ENCODE measurements around the gene CCNL2. TPM values are rescaled to one million over a fixed set of nuclear protein-coding genes. Genes with fewer than 3 reads are reported as not detected.
A peak's percentile ranks its signal among the peaks of the same experiment; 100 is the strongest.

Gene CCNL2
- total and polyA plus RNA-seq, 2 experiments from 2014 or later: 115 to 146 TPM

DNA sequence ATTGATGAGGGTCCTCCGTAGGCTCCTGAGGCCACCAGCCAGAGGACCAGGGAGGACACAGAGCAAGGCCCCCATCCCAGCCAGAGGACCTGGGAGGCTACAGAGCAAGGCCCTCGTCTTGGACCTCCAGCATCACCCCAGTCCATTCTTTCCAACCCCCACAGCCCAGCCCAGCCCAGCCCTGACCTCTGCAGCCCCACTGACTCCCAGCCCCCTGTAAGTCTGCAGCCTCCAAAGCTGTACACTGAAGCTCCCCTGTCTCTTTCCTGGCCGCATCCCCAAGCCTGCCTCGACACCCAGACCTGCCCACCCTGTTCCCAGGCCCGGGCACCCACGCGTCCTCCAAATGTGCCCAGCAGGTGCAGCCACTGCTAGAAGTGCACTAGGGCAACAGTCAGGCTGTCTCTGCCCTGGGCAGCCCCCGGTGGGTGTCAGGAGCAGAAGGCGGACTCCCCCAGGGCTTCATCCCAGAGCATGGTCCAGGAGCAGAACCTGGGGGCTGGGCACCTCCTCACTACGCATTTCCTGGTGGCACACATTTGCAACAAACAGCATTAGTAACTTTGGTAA, 52.0 kb downstream of the CCNL2 start:
- Histone ChIP-seq H4K20me1 (replicated peaks; ENCODE audit: insufficient read depth) (peaks cover 3% of the 10 kb centered on the region), H3K4me3 (no peak overlapping the region), H2AFZ (no peak overlapping the region), H3K4me2 (peak overlapping the region; percentile 84), H3K4me1 (ENCODE audit: insufficient read depth) (peaks cover 10% of the 10 kb centered on the region; the same call in 1 of the 2 replicates), H3K27ac (ENCODE audit: low read depth) (no peak overlapping the region), H3K9me2 (ENCODE audit: insufficient read depth) (no peaks in the 10 kb centered on the region), H3K36me3 (ENCODE audit: insufficient read depth) (no peaks in the 10 kb centered on the region), H3K27me3 (ENCODE audit: insufficient read depth) (no peaks in the 10 kb centered on the region), H3K79me2 (replicated peaks; ENCODE audit: insufficient read depth) (peaks cover 14% of the 10 kb centered on the region), H3F3A (replicated peaks; ENCODE audit: low read depth) (peaks cover 10% of the 10 kb centered on the region)
- no peaks in the 10 kb centered on the region for H3K9me3 Mint-ChIP-seq
- TF ChIP-seq, protein P1, sequence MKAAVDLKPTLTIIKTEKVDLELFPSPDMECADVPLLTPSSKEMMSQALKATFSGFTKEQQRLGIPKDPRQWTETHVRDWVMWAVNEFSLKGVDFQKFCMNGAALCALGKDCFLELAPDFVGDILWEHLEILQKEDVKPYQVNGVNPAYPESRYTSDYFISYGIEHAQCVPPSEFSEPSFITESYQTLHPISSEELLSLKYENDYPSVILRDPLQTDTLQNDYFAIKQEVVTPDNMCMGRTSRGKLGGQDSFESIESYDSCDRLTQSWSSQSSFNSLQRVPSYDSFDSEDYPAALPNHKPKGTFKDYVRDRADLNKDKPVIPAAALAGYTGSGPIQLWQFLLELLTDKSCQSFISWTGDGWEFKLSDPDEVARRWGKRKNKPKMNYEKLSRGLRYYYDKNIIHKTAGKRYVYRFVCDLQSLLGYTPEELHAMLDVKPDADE (IDR thresholded peaks at IDR 0.05): no peak
- TF ChIP-seq STAT1 (IDR thresholded peaks at IDR 0.05; ENCODE audit: unreplicated experiment) (no peak), ZNF114 (CRISPR knock-in tag; IDR thresholded peaks at IDR 0.05) (no peak), NANOG (IDR thresholded peaks at IDR 0.05; ENCODE audit: borderline replicate concordance) (no peak)
- H3K27ac Mint-ChIP-seq: no peak overlapping the region
- peaks cover 6% of the 10 kb centered on the region for H3K27me3 Mint-ChIP-seq (ENCODE audit: insufficient read depth, low read depth, poor library complexity)
- ATAC-seq: no peak
- H3K36me3 Mint-ChIP-seq (ENCODE audit: low read depth): no peaks in the 10 kb centered on the region; the same call in 2 of the 3 replicates
- peak overlapping the region; percentile 78 for H3K4me3 Mint-ChIP-seq
- H3K4me1 Mint-ChIP-seq: peaks cover 14% of the 10 kb centered on the region
- DNase-seq (ENCODE audit: low spot score): no peak

DNA sequence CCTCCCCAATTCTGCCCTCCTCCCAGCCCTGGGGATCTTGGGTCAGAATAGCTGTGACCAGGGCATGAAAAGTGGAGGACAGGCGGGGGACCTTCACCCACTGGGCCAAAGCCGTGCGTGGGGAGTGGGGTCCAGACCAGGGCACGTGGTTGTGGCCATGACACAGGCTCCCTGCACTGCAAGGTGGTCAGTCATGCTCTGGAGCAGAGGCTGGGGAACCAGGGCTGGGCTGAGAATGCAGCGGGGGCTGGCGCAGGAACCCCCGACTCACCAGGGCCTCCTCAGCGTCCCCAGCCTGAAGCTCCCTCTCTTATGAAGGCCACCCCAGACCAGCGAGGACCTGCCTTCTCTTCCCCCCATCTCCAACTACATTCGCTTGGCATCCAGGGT, 52.6 kb downstream of the CCNL2 start:
- DNase-seq (ENCODE audit: low spot score) (no peak), ATAC-seq (no peak)
- H3K27me3 ChIP-seq (ENCODE audit: insufficient read depth): no peaks in the 10 kb centered on the region
- peaks cover 14% of the 10 kb centered on the region for H3K79me2 ChIP-seq (replicated peaks; ENCODE audit: insufficient read depth)
- peaks cover 7% of the 10 kb centered on the region; the same call in 1 of the 2 replicates for H3K4me1 ChIP-seq (ENCODE audit: insufficient read depth)
- peaks cover 3% of the 10 kb centered on the region for H4K20me1 ChIP-seq (replicated peaks; ENCODE audit: insufficient read depth)
- H3K9me3 Mint-ChIP-seq: no peaks in the 10 kb centered on the region
- H3K4me2 ChIP-seq: no peak overlapping the region
- peaks cover 3% of the 10 kb centered on the region for H3K27me3 Mint-ChIP-seq (ENCODE audit: insufficient read depth, low read depth, poor library complexity)
- H3K9me2 ChIP-seq (ENCODE audit: insufficient read depth): no peaks in the 10 kb centered on the region
- no peak overlapping the region for H3K4me3 ChIP-seq
- H3K36me3 ChIP-seq (ENCODE audit: insufficient read depth): no peaks in the 10 kb centered on the region
- H3K27ac Mint-ChIP-seq: no peak overlapping the region
- H2AFZ ChIP-seq: no peak overlapping the region
- no peak overlapping the region for H3K4me3 Mint-ChIP-seq
- peaks cover under 1% of the 10 kb centered on the region; the same call in 2 of the 3 replicates for H3K36me3 Mint-ChIP-seq (ENCODE audit: low read depth)
- H3F3A ChIP-seq (replicated peaks; ENCODE audit: low read depth): peaks cover 6% of the 10 kb centered on the region; the same call in 1 of the 2 replicates
- peaks cover 13% of the 10 kb centered on the region for H3K4me1 Mint-ChIP-seq
- no peak overlapping the region for H3K27ac ChIP-seq (ENCODE audit: low read depth)
- no peak for TF ChIP-seq JUNB (IDR thresholded peaks at IDR 0.05; ENCODE audit: unreplicated experiment)
- TF ChIP-seq, protein P1 (IDR thresholded peaks at IDR 0.05): no peak
- TF ChIP-seq, protein P2, sequence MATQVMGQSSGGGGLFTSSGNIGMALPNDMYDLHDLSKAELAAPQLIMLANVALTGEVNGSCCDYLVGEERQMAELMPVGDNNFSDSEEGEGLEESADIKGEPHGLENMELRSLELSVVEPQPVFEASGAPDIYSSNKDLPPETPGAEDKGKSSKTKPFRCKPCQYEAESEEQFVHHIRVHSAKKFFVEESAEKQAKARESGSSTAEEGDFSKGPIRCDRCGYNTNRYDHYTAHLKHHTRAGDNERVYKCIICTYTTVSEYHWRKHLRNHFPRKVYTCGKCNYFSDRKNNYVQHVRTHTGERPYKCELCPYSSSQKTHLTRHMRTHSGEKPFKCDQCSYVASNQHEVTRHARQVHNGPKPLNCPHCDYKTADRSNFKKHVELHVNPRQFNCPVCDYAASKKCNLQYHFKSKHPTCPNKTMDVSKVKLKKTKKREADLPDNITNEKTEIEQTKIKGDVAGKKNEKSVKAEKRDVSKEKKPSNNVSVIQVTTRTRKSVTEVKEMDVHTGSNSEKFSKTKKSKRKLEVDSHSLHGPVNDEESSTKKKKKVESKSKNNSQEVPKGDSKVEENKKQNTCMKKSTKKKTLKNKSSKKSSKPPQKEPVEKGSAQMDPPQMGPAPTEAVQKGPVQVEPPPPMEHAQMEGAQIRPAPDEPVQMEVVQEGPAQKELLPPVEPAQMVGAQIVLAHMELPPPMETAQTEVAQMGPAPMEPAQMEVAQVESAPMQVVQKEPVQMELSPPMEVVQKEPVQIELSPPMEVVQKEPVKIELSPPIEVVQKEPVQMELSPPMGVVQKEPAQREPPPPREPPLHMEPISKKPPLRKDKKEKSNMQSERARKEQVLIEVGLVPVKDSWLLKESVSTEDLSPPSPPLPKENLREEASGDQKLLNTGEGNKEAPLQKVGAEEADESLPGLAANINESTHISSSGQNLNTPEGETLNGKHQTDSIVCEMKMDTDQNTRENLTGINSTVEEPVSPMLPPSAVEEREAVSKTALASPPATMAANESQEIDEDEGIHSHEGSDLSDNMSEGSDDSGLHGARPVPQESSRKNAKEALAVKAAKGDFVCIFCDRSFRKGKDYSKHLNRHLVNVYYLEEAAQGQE (IDR thresholded peaks at IDR 0.05; ENCODE audit: unreplicated experiment): no peak
- TF ChIP-seq CREB1 (CRISPR knock-in tag; IDR thresholded peaks at IDR 0.05; ENCODE audit: low read depth): no peak
- no peak for TF ChIP-seq POLR2AphosphoS5 (IDR thresholded peaks at IDR 0.05; ENCODE audit: low read depth)
- no peak for TF ChIP-seq STAT1 (IDR thresholded peaks at IDR 0.05; ENCODE audit: unreplicated experiment)
- TF ChIP-seq, protein P3, sequence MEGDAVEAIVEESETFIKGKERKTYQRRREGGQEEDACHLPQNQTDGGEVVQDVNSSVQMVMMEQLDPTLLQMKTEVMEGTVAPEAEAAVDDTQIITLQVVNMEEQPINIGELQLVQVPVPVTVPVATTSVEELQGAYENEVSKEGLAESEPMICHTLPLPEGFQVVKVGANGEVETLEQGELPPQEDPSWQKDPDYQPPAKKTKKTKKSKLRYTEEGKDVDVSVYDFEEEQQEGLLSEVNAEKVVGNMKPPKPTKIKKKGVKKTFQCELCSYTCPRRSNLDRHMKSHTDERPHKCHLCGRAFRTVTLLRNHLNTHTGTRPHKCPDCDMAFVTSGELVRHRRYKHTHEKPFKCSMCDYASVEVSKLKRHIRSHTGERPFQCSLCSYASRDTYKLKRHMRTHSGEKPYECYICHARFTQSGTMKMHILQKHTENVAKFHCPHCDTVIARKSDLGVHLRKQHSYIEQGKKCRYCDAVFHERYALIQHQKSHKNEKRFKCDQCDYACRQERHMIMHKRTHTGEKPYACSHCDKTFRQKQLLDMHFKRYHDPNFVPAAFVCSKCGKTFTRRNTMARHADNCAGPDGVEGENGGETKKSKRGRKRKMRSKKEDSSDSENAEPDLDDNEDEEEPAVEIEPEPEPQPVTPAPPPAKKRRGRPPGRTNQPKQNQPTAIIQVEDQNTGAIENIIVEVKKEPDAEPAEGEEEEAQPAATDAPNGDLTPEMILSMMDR (conservative IDR thresholded peaks at IDR 0.05; ENCODE audit: low read depth in 2 of 2): no peak
- no peak for TF ChIP-seq ZNF331 (CRISPR knock-in tag; IDR thresholded peaks at IDR 0.05; ENCODE audit: low read depth)
- TF ChIP-seq ZNF114 (CRISPR knock-in tag; IDR thresholded peaks at IDR 0.05): no peak
